RWPE1 (cell line): ENCODE measurements around the gene EFNA5.

Source experiments
- CTCF ChIA-PET: fragments of 350-600 bp; sonication (Branson Sonifier 250); formaldehyde crosslinking; extraction: SDS; loops from one replicate; lab custom pipeline; 2021; lab: Yijun Ruan, JAX
- POLR2A ChIA-PET: fragments of 400-600 bp; formaldehyde crosslinking; extraction: SDS; loops from one replicate; lab custom pipeline; 2020; ENCODE audit warnings: antibody characterized with exemption; ENCODE audit not compliant: low non-redundant PET; lab: Yijun Ruan, JAX
- DNase-seq: peaks from one replicate; pipeline ENCODE4 v3.0.0; 2012; ENCODE audit warnings: low spot score
- H3K27ac ChIP-seq: fragments of 450-650 bp; 2 replicates; pipeline ENCODE4 v1.5.1; 2017
- TF ChIP-seq, protein P1 (sequence below): fragments of 450-650 bp; conservative IDR thresholded peaks from 2 replicates; pipeline ENCODE4 v1.5.1; 2017; ENCODE audit warnings: low read depth, mild to moderate bottlenecking

The EFNA5 gene

GRCh38 chr5:107478068-107478641 lies 192.6 kb downstream of the EFNA5 start:
- TF ChIP-seq, protein P1, sequence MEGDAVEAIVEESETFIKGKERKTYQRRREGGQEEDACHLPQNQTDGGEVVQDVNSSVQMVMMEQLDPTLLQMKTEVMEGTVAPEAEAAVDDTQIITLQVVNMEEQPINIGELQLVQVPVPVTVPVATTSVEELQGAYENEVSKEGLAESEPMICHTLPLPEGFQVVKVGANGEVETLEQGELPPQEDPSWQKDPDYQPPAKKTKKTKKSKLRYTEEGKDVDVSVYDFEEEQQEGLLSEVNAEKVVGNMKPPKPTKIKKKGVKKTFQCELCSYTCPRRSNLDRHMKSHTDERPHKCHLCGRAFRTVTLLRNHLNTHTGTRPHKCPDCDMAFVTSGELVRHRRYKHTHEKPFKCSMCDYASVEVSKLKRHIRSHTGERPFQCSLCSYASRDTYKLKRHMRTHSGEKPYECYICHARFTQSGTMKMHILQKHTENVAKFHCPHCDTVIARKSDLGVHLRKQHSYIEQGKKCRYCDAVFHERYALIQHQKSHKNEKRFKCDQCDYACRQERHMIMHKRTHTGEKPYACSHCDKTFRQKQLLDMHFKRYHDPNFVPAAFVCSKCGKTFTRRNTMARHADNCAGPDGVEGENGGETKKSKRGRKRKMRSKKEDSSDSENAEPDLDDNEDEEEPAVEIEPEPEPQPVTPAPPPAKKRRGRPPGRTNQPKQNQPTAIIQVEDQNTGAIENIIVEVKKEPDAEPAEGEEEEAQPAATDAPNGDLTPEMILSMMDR, result no peak
- POLR2A ChIA-PET, result interaction anchor here (0.5 kb wide), 1 partner anchor 10 kb away, joined by 3 read pairs; no protein-coding TSS in a partner anchor
- CTCF ChIA-PET, result no interaction called here
- no peak overlapping the region for H3K27ac ChIP-seq
- DNase-seq, result no peak

GRCh38 chr5:107477492-107477891 lies 193.2 kb downstream of the EFNA5 start:
- ChIA-PET CTCF (interaction anchor here (0.7 to 1.0 kb wide), 2 partner anchors 12 to 109 kb away, joined by 3 read pairs; no protein-coding TSS in a partner anchor), POLR2A (no interaction called here)
- TF ChIP-seq, protein P1, result no peak
- no peak for DNase-seq
- no peak overlapping the region for H3K27ac ChIP-seq

DNA sequence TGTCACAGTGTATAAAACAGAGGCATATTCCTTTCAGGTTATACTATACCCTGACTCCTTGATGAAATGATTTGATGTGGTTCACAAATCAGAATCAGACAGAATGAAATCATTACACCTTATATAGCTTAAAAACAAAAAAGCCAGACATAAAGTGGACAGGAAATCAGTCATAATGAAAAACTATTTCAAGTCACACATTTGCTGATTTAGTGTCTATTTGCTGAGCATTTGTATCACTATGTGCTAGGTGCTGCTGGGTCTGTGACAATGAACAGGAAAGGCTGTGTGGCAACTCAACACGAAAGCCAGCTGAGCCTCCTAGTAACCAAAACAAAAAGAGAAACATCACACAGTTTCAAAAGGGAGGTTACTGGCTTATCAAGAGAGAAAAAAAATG lies 194.0 kb downstream of the EFNA5 start:
- CTCF ChIA-PET, result interaction anchor here (0.6 to 1.0 kb wide), 3 partner anchors 13 to 109 kb away, joined by 3 read pairs; no protein-coding TSS in a partner anchor
- POLR2A ChIA-PET, result no interaction called here
- no peak for DNase-seq
- H3K27ac ChIP-seq, result no peak overlapping the region
- TF ChIP-seq, protein P1, result no peak

DNA sequence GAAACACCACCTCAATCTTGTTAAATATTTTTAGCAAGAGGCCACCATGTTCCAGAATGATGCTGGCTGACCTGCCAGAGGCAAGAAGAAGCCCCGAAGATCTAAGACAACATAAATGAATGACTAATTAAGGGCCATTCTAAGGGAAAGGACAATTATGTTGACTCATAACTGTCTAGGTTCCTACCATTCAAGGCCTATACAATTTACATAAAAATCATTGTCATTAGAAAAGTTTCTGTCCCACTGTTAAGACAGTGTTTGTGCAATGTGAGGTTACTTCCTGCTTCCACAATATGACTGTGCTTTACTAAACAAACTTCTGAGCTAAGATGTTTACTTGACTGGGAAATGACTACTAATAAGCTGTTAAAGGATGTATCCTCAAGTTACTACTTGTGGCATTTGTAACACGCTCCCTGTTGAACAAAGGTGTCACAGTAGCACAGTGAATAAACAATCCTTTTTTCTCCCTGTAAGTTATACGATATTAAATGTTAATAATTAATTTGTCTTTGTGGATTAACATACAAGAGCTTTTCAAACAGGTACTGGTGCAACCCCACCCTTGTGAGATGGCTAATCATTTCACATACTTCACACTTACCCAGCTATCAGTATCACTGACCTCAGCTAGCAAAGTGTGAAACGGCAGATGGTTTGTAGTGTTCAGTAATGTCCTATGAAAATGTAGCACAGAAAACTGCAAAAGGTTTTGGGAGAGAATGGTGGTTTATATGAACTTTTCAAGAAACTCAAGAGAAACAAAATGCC lies 195.8 kb downstream of the EFNA5 start:
- no peak for DNase-seq
- no peak overlapping the region for H3K27ac ChIP-seq
- ChIA-PET POLR2A (no interaction called here), CTCF (interaction anchor here (0.5 to 0.8 kb wide), 2 partner anchors 13 to 32 kb away, joined by 3 read pairs; no protein-coding TSS in a partner anchor)
- TF ChIP-seq, protein P1, result no peak

DNA sequence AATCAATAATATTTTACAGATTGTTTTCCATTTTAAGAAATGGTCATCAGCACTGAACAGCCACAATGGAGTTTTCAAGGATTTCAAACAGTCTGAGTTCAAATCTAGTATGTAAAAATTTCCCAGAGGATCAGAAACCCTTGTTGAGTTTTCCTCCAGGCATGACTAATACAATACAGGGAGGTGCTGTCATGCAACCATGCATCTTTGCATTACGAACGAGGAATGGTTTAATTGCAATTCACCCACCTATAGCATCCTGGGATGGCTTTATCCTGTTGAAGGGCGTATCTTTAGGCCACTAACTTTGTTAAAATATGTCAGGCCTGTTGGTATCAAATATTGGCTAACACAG lies 196.4 kb downstream of the EFNA5 start:
- no peak for DNase-seq
- no peak overlapping the region for H3K27ac ChIP-seq
- ChIA-PET CTCF (no interaction called here), POLR2A (no interaction called here)
- TF ChIP-seq, protein P1, result no peak

GRCh38 chr5:107472620-107473064 lies 198.1 kb downstream of the EFNA5 start:
- TF ChIP-seq, protein P1, result no peak
- ChIA-PET POLR2A (no interaction called here), CTCF (no interaction called here)
- DNase-seq, result no peak
- no peak overlapping the region for H3K27ac ChIP-seq
